Epithelial cell of esophagus (primary cell): ENCODE data around the gene TBC1D3.
"Not testable (repeated sequence)": the region's sequence is repeated elsewhere in the genome, so short reads cannot be mapped to it uniquely, and the experiment has no call there.

ENCODE experiments used
- DNase-seq: peaks from one replicate; pipeline ENCODE4 v3.0.0; 2010; ENCODE audit warnings: low read depth
- H3K4me3 ChIP-seq: 2 replicates; pipeline ENCODE4 v1.5.1; 2011; ENCODE audit warnings: mild to moderate bottlenecking, low read length, control low read depth

Gene TBC1D3

DNA sequence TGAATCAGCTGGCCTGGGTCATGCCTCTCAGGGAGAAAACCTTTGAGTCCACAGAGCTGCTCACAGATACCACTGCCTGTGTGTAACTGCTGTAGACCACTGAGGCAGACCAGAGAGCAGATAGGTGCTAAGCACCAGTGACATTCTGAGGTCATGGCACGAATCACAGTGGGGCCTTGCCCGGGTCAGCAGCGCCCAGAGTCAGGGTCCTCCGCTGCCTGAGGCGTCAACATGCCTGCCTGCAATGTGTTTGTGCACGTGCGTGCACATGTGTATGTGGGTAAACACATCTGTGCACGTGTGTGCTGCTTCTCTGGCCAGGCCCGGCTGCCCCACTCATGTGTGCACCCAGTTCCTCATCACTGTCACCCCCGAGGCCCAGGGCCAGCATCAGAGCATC lies at the start of gene TBC1D3:
Gene TBC1D3, minus strand, starts transcription at position 101 of the 400 bp plus-strand sequence. CDS start 1,526 bp downstream, outside the sequence.
- DNase-seq, H3K4me3 ChIP-seq: not testable (repeated sequence)

DNA sequence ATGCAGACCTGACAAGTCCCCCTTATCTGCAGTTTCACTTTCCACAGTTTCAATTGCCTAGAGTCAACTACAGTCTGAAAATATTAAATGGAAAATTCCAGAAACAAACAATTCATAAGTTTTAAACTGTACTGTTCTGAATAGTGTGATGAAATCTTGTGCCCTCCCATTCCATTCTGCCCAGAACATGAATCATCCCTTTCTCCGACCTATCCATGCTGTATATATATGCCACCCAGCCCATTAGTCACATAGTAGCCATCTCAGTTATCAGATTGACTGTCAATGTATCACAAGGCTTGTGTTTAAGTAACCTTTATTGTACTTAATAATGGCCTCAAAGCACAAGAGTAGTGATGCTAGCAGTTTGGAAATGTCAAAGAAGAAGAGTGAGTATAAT lies 40.4 kb upstream of the TBC1D3 start:
- DNase-seq, H3K4me3 ChIP-seq: not testable (repeated sequence)

DNA sequence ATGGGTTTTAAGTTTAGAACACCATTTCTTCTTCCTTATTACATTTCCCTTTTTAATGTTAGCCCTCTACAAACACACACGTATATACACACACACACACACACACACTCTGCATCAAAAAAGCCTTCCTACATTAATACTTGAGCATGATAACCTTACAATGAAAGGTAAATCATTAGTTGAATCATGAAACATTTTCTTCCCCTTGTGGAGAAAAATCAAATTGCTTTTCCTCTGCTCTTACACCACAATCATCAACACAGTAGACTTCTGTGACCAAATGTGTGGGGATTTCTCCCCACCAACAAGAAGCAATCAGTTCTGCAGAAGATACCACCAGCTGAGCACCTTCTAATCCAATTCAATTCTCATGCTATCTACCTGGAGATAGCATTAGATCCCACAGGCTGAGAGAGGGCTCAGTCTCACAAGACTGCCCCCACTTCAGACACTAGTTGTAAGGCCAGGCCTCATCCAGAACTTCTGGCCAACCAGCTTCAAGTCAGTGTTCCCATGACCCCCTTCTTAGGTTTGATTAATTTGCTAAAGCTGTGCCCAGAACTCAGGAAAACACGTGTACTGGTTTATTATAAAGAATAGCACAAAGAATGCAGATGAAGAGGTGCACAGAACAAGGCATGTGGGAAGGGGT lies 33.6 kb upstream of the TBC1D3 start:
- not testable (repeated sequence) for H3K4me3 ChIP-seq, DNase-seq

DNA sequence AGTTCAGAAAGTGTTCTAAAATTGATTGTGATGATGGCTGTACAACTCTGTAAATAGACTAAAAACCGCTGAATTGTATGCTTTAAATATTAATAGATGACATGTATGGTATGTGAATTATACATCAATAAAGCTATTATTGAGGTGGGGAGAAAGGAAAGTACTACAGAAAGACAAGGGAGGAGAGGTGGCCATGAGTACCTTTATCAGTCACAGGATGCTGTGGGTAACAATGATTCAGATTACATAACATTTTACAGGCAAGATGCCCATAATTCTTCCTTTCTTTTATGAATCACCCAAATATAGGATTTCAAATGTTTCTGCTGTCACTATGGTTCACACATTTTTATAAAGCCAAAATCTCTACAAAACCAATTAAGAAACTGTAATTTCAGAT lies 28.5 kb upstream of the TBC1D3 start:
- not testable (repeated sequence) for H3K4me3 ChIP-seq

DNA sequence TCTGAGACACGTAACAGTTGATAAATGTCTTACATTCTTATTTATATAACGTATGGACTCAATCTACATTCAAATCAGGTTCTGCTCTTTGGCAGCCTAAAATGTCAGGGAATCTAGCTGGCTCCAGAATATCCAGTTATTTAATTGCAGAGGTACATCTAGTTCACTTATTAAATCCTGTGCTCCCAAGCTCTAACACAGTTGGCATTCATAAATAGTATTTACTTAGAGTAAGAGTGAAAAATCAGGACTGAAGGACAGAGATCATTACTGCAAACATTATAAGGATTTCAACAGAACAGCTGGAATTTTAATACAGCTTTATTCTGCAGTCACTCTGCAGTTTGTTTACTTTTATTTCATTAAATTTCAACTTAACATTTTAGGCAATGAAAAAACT lies 7.9 kb upstream of the TBC1D3 start:
- DNase-seq, H3K4me3 ChIP-seq: not testable (repeated sequence)

More for the DNA sequence above, 28.5 kb upstream of the TBC1D3 start:
- not testable (repeated sequence) for DNase-seq

DNA sequence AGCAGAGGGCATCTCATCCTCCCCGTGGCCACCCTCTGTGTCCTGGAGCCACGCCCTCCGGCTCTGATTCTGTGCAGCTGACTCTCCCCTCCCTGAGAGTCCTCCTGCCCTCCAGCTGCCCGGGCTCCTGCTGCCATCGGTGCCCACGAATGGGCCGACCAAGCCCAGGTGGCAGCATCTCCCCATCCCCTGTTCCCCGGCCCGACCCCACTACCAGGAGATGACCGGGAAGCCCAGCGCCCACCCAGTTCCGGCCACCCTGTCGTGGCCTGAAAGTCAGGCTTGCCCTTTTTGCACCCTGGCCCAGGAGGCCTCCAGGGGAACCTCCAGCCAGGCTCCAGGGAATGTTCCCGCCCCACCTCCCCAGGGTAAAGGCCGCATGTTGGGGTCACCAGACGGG lies 57.5 kb downstream of the TBC1D3 start:
- DNase-seq: not testable (repeated sequence)

More for the DNA sequence above, 57.5 kb downstream of the TBC1D3 start:
- not testable (repeated sequence) for H3K4me3 ChIP-seq
